ENCODE measurements around the gene CYLD.

CYLD gene

DNA sequence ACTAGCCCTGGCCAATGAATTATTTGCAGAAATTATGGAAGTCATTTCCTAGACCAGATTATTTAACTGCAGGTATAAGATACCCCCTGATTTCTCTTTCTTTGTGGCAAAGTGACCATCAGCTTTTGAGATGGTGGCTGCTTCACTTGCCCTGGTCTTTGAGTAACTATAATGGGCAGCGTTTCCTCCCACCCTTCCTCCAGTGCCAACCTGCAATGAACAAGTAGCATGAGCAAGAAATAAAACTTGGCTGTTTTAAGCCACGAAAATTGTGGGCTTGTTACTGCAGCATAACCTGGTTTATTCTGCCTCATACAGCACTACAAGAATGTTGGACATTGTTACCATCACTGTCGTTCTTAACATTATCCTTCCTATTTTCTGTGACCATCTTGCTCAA, 105.3 kb downstream of the CYLD start:
- Histone ChIP-seq H2AK5ac (ENCODE audit: low read length) (no peak overlapping the region), H3K79me1 (ENCODE audit: low read length) (no peaks in the 10 kb centered on the region), H3K27me3 (ENCODE audit: insufficient read depth, low read length, poor library complexity) (no peaks in the 10 kb centered on the region), H3K27ac (ENCODE audit: low read depth, low read length) (no peak overlapping the region), H3K9ac (ENCODE audit: low read length) (no peak overlapping the region), H2BK5ac (ENCODE audit: low read length) (no peak overlapping the region), H3K56ac (ENCODE audit: low read length) (no peak overlapping the region), H3K4ac (ENCODE audit: low read depth, low read length) (no peak overlapping the region), H2BK15ac (replicated peaks; ENCODE audit: low read depth) (no peak overlapping the region), H2BK120ac (ENCODE audit: low read depth, low read length) (no peak overlapping the region), H3K18ac (ENCODE audit: low read length) (no peak overlapping the region), H3K79me2 (ENCODE audit: control insufficient read depth, insufficient read depth, low read length) (no peaks in the 10 kb centered on the region), H4K5ac (ENCODE audit: low read length) (no peak overlapping the region), H3K4me2 (ENCODE audit: low read length) (no peak overlapping the region), H3K4me3 (ENCODE audit: low read length) (no peak overlapping the region), H4K8ac (ENCODE audit: low read depth, low read length) (no peak overlapping the region), H3K4me1 (ENCODE audit: control insufficient read depth, low read depth, low read length) (no peaks in the 10 kb centered on the region), H3K36me3 (ENCODE audit: control insufficient read depth, insufficient read depth, low read length) (no peaks in the 10 kb centered on the region), H3K23ac (ENCODE audit: low read length) (no peak overlapping the region)
- no peak for DNase-seq
- WGBS (ENCODE audit: extremely low coverage, insufficient coverage, low lambda C conversion rate) = no CpG with 5 or more reads among the region's 3 CpGs

- Histone ChIP-seq H2BK120ac (ENCODE audit: low read depth, low read length) (no peak overlapping the region), H3K79me2 (ENCODE audit: control insufficient read depth, insufficient read depth, low read length) (no peaks in the 10 kb centered on the region), H3K27ac (ENCODE audit: low read depth, low read length) (no peak overlapping the region), H3K4me3 (ENCODE audit: low read length) (no peak overlapping the region), H3K4me2 (ENCODE audit: low read length) (no peak overlapping the region), H3K27me3 (ENCODE audit: insufficient read depth, low read length, poor library complexity) (no peaks in the 10 kb centered on the region), H3K23ac (ENCODE audit: low read length) (no peak overlapping the region), H2BK15ac (replicated peaks; ENCODE audit: low read depth) (no peak overlapping the region), H2BK5ac (ENCODE audit: low read length) (no peak overlapping the region), H3K79me1 (ENCODE audit: low read length) (no peaks in the 10 kb centered on the region), H3K56ac (ENCODE audit: low read length) (no peak overlapping the region), H3K4me1 (ENCODE audit: control insufficient read depth, low read depth, low read length) (no peaks in the 10 kb centered on the region), H3K4ac (ENCODE audit: low read depth, low read length) (no peak overlapping the region), H3K9ac (ENCODE audit: low read length) (no peak overlapping the region), H2AK5ac (ENCODE audit: low read length) (no peak overlapping the region), H3K18ac (ENCODE audit: low read length) (no peak overlapping the region), H4K5ac (ENCODE audit: low read length) (no peak overlapping the region), H4K8ac (ENCODE audit: low read depth, low read length) (no peak overlapping the region), H3K36me3 (ENCODE audit: control insufficient read depth, insufficient read depth, low read length) (no peaks in the 10 kb centered on the region)
- DNase-seq = no peak
- no CpG with 5 or more reads among the region's 7 CpGs for WGBS (ENCODE audit: extremely low coverage, insufficient coverage, low lambda C conversion rate)
Observed at GRCh38 chr16:50848755-50849514, 107.0 kb downstream of the CYLD start.

Small RNA genes lying within 50 kb of the gene (small RNA-seq; reads per million reads assigned to genes)
- gene MIR3181 (ENCODE audit: insufficient read depth) = 2.1 reads per million, percentile 22 among the genes with 10 or more reads in this experiment

All from mesendoderm (in vitro differentiated cells).